Femur (tissue), 1 donor: ENCODE measurements around the gene PSMG4.

Experiments
- DNase-seq: peaks from one replicate; pipeline ENCODE4 v3.0.0-alpha.2; 2017

Gene PSMG4

GRCh38 chr6:3291346-3291745 lies 32.6 kb downstream of the PSMG4 start:
- DNase-seq = no peak

GRCh38 chr6:3291987-3292386 lies 33.2 kb downstream of the PSMG4 start:
- peak; percentile 16 for DNase-seq

- peak; percentile 19 for DNase-seq
Observed at GRCh38 chr6:3292431-3293197, 33.9 kb downstream of the PSMG4 start.

GRCh38 chr6:3293271-3294155 lies 34.8 kb downstream of the PSMG4 start:
- DNase-seq = peak; percentile 13

- DNase-seq = peak; percentile 5
Observed at GRCh38 chr6:3294396-3294795, 35.6 kb downstream of the PSMG4 start.

GRCh38 chr6:3294921-3295871 lies 36.4 kb downstream of the PSMG4 start:
- DNase-seq = peak; percentile 38

GRCh38 chr6:3296078-3296477 lies 37.3 kb downstream of the PSMG4 start:
- DNase-seq = no peak

- peak; percentile 17 for DNase-seq
Observed at GRCh38 chr6:3296537-3296936, 37.8 kb downstream of the PSMG4 start.

GRCh38 chr6:3297006-3297405 lies 38.3 kb downstream of the PSMG4 start:
- DNase-seq = no peak

GRCh38 chr6:3297909-3298308 lies 39.2 kb downstream of the PSMG4 start:
- peak; percentile 9 for DNase-seq

GRCh38 chr6:3299221-3299620 lies 40.5 kb downstream of the PSMG4 start:
- no peak for DNase-seq

- no peak for DNase-seq
Observed at GRCh38 chr6:3301506-3301905, 42.8 kb downstream of the PSMG4 start.

- no peak for DNase-seq
Observed at GRCh38 chr6:3303795-3304411, 45.2 kb downstream of the PSMG4 start.

- DNase-seq = no peak
Observed at GRCh38 chr6:3304500-3305215, 45.9 kb downstream of the PSMG4 start.

GRCh38 chr6:3305216-3305565 lies 46.4 kb downstream of the PSMG4 start:
- no peak for DNase-seq

GRCh38 chr6:3305831-3306230 lies 47.1 kb downstream of the PSMG4 start:
- DNase-seq = no peak

- no peak for DNase-seq
Observed at GRCh38 chr6:3306848-3307247, 48.1 kb downstream of the PSMG4 start.

- no peak for DNase-seq
Observed at GRCh38 chr6:3307436-3307835, 48.7 kb downstream of the PSMG4 start.

GRCh38 chr6:3308106-3308505 lies 49.4 kb downstream of the PSMG4 start:
- DNase-seq = no peak

GRCh38 chr6:3309391-3310050 lies 50.8 kb downstream of the PSMG4 start:
- DNase-seq = no peak

- no peak for DNase-seq
Observed at GRCh38 chr6:3310051-3310448, 51.3 kb downstream of the PSMG4 start.
